AG09309 (cell line): Measurements from ENCODE around the gene CDC42BPG.

ENCODE experiments used
- DNase-seq: peaks from one replicate; pipeline ENCODE4 v3.0.0-alpha.2; 2010; ENCODE audit warnings: low read depth
- H3K4me3 ChIP-seq: 2 replicates; pipeline ENCODE4 v1.5.1; 2011; ENCODE audit warnings: mild to moderate bottlenecking, low read depth, low read length, moderate library complexity; ENCODE audit not compliant: control insufficient read depth
- TF ChIP-seq, protein P1 (sequence below): IDR thresholded peaks from 2 replicates; pipeline ENCODE4 v1.5.1; 2011; ENCODE audit warnings: mild to moderate bottlenecking, low read depth, low read length, inconsistent platforms; ENCODE audit not compliant: insufficient read depth, control insufficient read depth; ENCODE audit errors: missing control alignments

CDC42BPG gene, protein sequence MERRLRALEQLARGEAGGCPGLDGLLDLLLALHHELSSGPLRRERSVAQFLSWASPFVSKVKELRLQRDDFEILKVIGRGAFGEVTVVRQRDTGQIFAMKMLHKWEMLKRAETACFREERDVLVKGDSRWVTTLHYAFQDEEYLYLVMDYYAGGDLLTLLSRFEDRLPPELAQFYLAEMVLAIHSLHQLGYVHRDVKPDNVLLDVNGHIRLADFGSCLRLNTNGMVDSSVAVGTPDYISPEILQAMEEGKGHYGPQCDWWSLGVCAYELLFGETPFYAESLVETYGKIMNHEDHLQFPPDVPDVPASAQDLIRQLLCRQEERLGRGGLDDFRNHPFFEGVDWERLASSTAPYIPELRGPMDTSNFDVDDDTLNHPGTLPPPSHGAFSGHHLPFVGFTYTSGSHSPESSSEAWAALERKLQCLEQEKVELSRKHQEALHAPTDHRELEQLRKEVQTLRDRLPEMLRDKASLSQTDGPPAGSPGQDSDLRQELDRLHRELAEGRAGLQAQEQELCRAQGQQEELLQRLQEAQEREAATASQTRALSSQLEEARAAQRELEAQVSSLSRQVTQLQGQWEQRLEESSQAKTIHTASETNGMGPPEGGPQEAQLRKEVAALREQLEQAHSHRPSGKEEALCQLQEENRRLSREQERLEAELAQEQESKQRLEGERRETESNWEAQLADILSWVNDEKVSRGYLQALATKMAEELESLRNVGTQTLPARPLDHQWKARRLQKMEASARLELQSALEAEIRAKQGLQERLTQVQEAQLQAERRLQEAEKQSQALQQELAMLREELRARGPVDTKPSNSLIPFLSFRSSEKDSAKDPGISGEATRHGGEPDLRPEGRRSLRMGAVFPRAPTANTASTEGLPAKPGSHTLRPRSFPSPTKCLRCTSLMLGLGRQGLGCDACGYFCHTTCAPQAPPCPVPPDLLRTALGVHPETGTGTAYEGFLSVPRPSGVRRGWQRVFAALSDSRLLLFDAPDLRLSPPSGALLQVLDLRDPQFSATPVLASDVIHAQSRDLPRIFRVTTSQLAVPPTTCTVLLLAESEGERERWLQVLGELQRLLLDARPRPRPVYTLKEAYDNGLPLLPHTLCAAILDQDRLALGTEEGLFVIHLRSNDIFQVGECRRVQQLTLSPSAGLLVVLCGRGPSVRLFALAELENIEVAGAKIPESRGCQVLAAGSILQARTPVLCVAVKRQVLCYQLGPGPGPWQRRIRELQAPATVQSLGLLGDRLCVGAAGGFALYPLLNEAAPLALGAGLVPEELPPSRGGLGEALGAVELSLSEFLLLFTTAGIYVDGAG (N-terminal part only)

DNA sequence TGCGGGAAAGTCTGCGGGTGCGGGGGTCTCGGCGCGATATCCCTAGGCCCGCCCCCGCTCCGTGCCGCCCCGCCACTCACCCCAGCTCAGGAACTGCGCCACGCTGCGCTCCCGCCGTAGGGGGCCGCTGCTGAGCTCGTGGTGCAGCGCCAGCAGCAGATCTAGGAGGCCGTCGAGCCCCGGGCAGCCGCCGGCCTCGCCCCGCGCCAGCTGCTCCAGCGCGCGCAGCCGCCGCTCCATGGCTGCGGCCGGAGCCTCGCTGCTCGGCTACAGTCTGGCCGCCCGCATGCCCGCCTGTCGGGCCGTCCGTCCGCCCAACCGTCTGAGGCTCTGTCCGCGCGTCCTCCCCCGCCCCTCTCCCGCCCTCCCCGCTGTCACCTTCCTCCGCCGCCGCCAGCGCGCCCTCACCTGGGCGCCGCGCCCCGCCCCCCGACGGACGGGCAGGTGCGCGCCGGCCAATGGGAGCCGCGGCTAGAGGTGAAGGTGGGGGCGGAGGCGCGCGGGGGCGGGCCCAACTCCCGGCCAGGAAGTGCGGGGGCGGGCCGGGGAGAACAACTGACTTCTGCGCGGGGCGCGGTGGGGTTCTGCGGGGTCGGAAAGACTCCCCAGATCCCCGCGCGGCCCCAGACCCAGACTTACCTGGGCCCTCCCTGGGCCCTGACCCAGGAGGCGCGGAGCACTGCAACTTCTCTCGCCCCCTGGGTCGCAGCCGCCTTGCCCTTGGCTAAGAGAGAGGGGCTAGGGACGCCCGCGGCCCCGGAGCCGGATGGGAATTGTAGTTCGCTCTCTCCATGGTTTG lies at the start of gene CDC42BPG:
Gene CDC42BPG, minus strand, starts transcription at position 324 of the 799 bp plus-strand sequence. Its CDS starts 84 bp downstream, at position 240.
- no peak within 1 kb of the TSS; the same call in 1 of the 2 replicates for H3K4me3 ChIP-seq
- no peak for DNase-seq
- TF ChIP-seq, protein P1, sequence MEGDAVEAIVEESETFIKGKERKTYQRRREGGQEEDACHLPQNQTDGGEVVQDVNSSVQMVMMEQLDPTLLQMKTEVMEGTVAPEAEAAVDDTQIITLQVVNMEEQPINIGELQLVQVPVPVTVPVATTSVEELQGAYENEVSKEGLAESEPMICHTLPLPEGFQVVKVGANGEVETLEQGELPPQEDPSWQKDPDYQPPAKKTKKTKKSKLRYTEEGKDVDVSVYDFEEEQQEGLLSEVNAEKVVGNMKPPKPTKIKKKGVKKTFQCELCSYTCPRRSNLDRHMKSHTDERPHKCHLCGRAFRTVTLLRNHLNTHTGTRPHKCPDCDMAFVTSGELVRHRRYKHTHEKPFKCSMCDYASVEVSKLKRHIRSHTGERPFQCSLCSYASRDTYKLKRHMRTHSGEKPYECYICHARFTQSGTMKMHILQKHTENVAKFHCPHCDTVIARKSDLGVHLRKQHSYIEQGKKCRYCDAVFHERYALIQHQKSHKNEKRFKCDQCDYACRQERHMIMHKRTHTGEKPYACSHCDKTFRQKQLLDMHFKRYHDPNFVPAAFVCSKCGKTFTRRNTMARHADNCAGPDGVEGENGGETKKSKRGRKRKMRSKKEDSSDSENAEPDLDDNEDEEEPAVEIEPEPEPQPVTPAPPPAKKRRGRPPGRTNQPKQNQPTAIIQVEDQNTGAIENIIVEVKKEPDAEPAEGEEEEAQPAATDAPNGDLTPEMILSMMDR: peak; percentile 55

- DNase-seq: no peak
- H3K4me3 ChIP-seq: no peak overlapping the region
- TF ChIP-seq, protein P1: no peak
Measured at GRCh38 chr11:64893194-64894069, 49.0 kb upstream of the CDC42BPG start.

DNA sequence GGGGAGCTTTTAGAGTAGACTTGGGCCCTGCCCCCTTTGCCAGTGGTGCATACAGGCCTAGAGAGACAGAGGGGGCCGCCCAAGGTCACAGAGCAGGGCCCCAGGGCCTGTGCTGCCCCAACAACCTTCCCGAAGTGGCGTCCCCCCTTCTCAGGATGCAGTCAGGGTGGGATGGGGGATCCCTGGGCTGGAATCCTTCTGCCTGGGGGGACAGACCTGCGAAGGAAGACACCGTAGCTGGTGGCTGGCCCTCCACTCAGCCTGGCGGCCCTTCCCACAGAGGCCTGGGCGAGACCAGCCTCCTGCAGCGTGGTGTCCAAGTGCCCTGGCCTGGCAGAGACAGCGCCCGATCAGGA lies 48.4 kb upstream of the CDC42BPG start:
- TF ChIP-seq, protein P1: no peak
- no peak overlapping the region for H3K4me3 ChIP-seq
- DNase-seq: no peak

DNA sequence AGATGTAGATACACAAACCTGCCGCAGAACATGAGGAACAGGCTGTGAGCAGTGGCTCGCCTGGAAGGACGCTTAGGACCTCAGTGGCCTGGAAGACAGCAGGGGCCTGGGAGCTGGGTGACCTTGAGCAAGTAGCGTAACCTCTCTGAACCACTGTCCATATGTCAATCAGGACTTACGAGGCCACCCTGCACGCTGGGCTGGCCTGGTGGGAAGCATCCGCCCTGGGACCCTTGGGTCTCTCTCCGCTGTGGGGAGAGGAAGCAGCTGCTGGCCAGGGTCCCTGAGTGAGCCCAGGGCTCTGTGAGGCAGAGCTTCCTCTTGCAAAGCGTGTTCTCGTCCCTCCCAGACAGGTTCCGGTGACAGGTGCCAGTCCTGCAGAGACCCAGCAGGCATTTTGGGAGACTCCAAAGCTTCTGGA lies 48.0 kb upstream of the CDC42BPG start:
- DNase-seq: no peak
- TF ChIP-seq, protein P1: no peak
- no peak overlapping the region for H3K4me3 ChIP-seq

GRCh38 chr11:64891880-64892279 lies 47.4 kb upstream of the CDC42BPG start:
- no peak overlapping the region for H3K4me3 ChIP-seq
- TF ChIP-seq, protein P1: no peak
- DNase-seq: no peak
